ENCODE measurements around the gene LTBP4.

Gene LTBP4

GRCh38 chr19:40594255-40594654 is 6.9 kb upstream of the LTBP4 start:
- DNase-seq (ENCODE audit: low read depth in 3 of 3, low spot score in 1 of 3): no peak

- DNase-seq (ENCODE audit: low read depth in 3 of 3, low spot score in 1 of 3): no peak
Observed at GRCh38 chr19:40594657-40595091, 6.5 kb upstream of the LTBP4 start.

- no peak for DNase-seq (ENCODE audit: low read depth in 3 of 3, low spot score in 1 of 3)
Observed at GRCh38 chr19:40596608-40597328, 4.4 kb upstream of the LTBP4 start.

GRCh38 chr19:40597329-40597838 is 3.8 kb upstream of the LTBP4 start:
- DNase-seq (ENCODE audit: low read depth in 3 of 3, low spot score in 1 of 3): no peak

- peak in 2 of 3 donors; percentile 61 to 86 for DNase-seq (ENCODE audit: low read depth in 3 of 3, low spot score in 1 of 3)
Observed at GRCh38 chr19:40598121-40598917, 2.9 kb upstream of the LTBP4 start.

GRCh38 chr19:40598918-40599307 is 2.3 kb upstream of the LTBP4 start:
- no peak for DNase-seq (ENCODE audit: low read depth in 3 of 3, low spot score in 1 of 3)

GRCh38 chr19:40599331-40599901 is 1.8 kb upstream of the LTBP4 start:
- no peak for DNase-seq (ENCODE audit: low read depth in 3 of 3, low spot score in 1 of 3)

GRCh38 chr19:40599902-40600569 is 1.1 kb upstream of the LTBP4 start:
- no peak for DNase-seq (ENCODE audit: low read depth in 3 of 3, low spot score in 1 of 3)

- DNase-seq (ENCODE audit: low read depth in 3 of 3, low spot score in 1 of 3): no peak
Observed at GRCh38 chr19:40600570-40601133, 517 bp upstream of the LTBP4 start.

GRCh38 chr19:40603071-40603388 is 1.9 kb downstream of the LTBP4 start:
- no peak for DNase-seq (ENCODE audit: low read depth in 3 of 3, low spot score in 1 of 3)

GRCh38 chr19:40603389-40604170 is 2.4 kb downstream of the LTBP4 start:
- peak; percentile 88 to 91 (median 88) for DNase-seq (ENCODE audit: low read depth in 3 of 3, low spot score in 1 of 3)

GRCh38 chr19:40604171-40604646 is 3.0 kb downstream of the LTBP4 start:
- DNase-seq (ENCODE audit: low read depth in 3 of 3, low spot score in 1 of 3): no peak

GRCh38 chr19:40604647-40605215 is 3.6 kb downstream of the LTBP4 start:
- DNase-seq (ENCODE audit: low read depth in 3 of 3, low spot score in 1 of 3): no peak

- peak; percentile 54 to 65 (median 63) for DNase-seq (ENCODE audit: low read depth in 3 of 3, low spot score in 1 of 3)
Observed at GRCh38 chr19:40605216-40605971, 4.2 kb downstream of the LTBP4 start.

GRCh38 chr19:40607311-40608239 is 6.4 kb downstream of the LTBP4 start:
- no peak for DNase-seq (ENCODE audit: low read depth in 3 of 3, low spot score in 1 of 3)

GRCh38 chr19:40608240-40608621 is 7.1 kb downstream of the LTBP4 start:
- no peak for DNase-seq (ENCODE audit: low read depth in 3 of 3, low spot score in 1 of 3)

- DNase-seq (ENCODE audit: low read depth in 3 of 3, low spot score in 1 of 3): no peak
Observed at GRCh38 chr19:40608957-40609356, 7.8 kb downstream of the LTBP4 start.

Data from stimulated activated CD4-positive, alpha-beta T cell treated with anti-CD3 and anti-CD28 coated beads, TNF-alpha, amount 100 ng/mL, for 1 hour (primary cell).